A673 (cell line): Measurements from ENCODE around the gene CHD5. TPM values are rescaled to one million over a fixed set of nuclear protein-coding genes. Genes with fewer than 3 reads are reported as not detected.

ENCODE experiments used
- BruUV-seq: library from RNA; stranded (reverse); fragments of 400-500 nt; replicated peaks from 2 replicates; lab custom pipeline; 2021; lab: Mats Ljungman, UMichigan
- CTCF ChIA-PET: fragments of 300-600 bp; sonication (Branson Sonifier 250); formaldehyde crosslinking; loops from one replicate; lab custom pipeline; 2022; ENCODE audit warnings: antibody characterized with exemption; lab: Charles Lee
- POLR2A ChIA-PET: fragments of 300-600 bp; sonication (Branson Sonifier 250); formaldehyde crosslinking; loops from one replicate; lab custom pipeline; 2022; ENCODE audit warnings: antibody characterized with exemption; ENCODE audit not compliant: low non-redundant PET; lab: Charles Lee
- DNase-seq: peaks from one replicate; pipeline ENCODE4 v3.0.0-alpha.2; 2015; ENCODE audit warnings: low spot score
- H3K27ac ChIP-seq: fragments of 200-600 bp; sonication (generic); 2 replicates; pipeline ENCODE4 v1.5.1; 2016; ENCODE audit warnings: mixed run types, low read depth, mild to moderate bottlenecking, mixed read lengths, antibody characterized with exemption, low read length; ENCODE audit not compliant: poor library complexity, severe bottlenecking
- H3K27me3 ChIP-seq: fragments of 200-600 bp; sonication (generic); replicated peaks from 2 replicates; pipeline ENCODE4 v1.6.1; 2017; ENCODE audit warnings: mixed run types, low read depth, mild to moderate bottlenecking, mixed read lengths, antibody characterized with exemption, low read length; ENCODE audit not compliant: insufficient read depth, poor library complexity
- H3K36me3 ChIP-seq: fragments of 200-600 bp; sonication (generic); 2 replicates; pipeline ENCODE4 v1.6.1; 2016; ENCODE audit warnings: mixed run types, mild to moderate bottlenecking, mixed read lengths, antibody characterized with exemption, low read length; ENCODE audit not compliant: insufficient read depth, poor library complexity, severe bottlenecking
- H3K4me1 ChIP-seq: fragments of 200-600 bp; sonication (generic); 2 replicates; pipeline ENCODE4 v1.6.1; 2017; ENCODE audit warnings: mixed run types, mild to moderate bottlenecking, mixed read lengths, antibody characterized with exemption, low read length; ENCODE audit not compliant: insufficient read depth, poor library complexity, severe bottlenecking
- H3K4me3 ChIP-seq: fragments of 200-600 bp; sonication (generic); 2 replicates; pipeline ENCODE4 v1.5.1; 2016; ENCODE audit warnings: low read depth, mixed run types, mild to moderate bottlenecking, mixed read lengths, low read length; ENCODE audit not compliant: poor library complexity, severe bottlenecking
- H3K9me3 ChIP-seq: fragments of 200-600 bp; sonication (generic); 2 replicates; pipeline ENCODE4 v1.6.1; 2016; ENCODE audit warnings: mixed run types, low read depth, mild to moderate bottlenecking, mixed read lengths, antibody characterized with exemption, low read length; ENCODE audit not compliant: poor library complexity, severe bottlenecking
- EZH2 ChIP-seq: fragments of 200-600 bp; sonication (generic); IDR thresholded peaks from 2 replicates; pipeline ENCODE4 v1.6.1; 2017; ENCODE audit warnings: borderline replicate concordance, low read depth, mild to moderate bottlenecking, mixed read lengths, antibody characterized with exemption, low read length; ENCODE audit not compliant: poor library complexity, severe bottlenecking
- intact Hi-C: fragments of 100-400 bp; cut with micrococcal nuclease; formaldehyde crosslinking; loops from one replicate; pipeline ENCODE4 v1.10.0; 2022; ENCODE audit not compliant: unreplicated experiment
- total RNA-seq: library from RNA; stranded (reverse); gene quantifications from 2 replicates; pipeline ENCODE4 v1.2.3, GENCODE V29; 2021
- TF ChIP-seq, protein P1 (sequence below): fragments of 300-800, 200-600 bp; sonication (generic); conservative IDR thresholded peaks from 2 replicates; pipeline ENCODE4 v1.5.1; 2017; ENCODE audit warnings: low read depth, mild to moderate bottlenecking, antibody characterized with exemption, low read length, moderate library complexity, mixed read lengths

The CHD5 gene
- total RNA-seq, 1 experiment from 2014 or later = 0.58 TPM

DNA sequence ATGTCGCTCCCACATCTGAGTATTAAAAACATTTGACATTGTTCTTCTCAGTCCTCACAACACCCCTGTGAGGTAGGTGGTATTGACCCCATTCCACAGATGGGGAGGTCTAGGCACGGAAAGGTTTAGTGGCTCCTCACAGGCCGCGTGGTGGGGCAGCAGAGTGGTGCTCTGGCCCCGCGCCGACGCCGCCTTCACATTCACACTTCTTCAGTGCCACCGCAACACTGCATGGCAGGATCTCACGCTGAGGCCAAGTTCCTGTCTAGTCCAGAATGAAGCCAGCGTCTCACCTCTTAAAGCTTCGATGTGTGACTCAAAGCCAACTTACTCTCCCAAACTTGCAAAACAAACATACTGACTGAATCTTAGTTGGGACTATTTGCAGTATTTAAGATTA, 43.5 kb upstream of the CHD5 start:
- peaks cover 61% of the 10 kb centered on the region for H3K36me3 ChIP-seq
- ChIA-PET POLR2A (interaction anchor here (0.6 kb wide), 1 partner anchor 26 kb away, joined by 3 read pairs; no protein-coding TSS in a partner anchor), CTCF (no interaction called here)
- no peaks in the 10 kb centered on the region for H3K27me3 ChIP-seq
- DNase-seq = no peak
- intact Hi-C loops = no loop called here
- no peaks in the 10 kb centered on the region for H3K4me1 ChIP-seq
- TF ChIP-seq EZH2 = no peak
- TF ChIP-seq, protein P1, sequence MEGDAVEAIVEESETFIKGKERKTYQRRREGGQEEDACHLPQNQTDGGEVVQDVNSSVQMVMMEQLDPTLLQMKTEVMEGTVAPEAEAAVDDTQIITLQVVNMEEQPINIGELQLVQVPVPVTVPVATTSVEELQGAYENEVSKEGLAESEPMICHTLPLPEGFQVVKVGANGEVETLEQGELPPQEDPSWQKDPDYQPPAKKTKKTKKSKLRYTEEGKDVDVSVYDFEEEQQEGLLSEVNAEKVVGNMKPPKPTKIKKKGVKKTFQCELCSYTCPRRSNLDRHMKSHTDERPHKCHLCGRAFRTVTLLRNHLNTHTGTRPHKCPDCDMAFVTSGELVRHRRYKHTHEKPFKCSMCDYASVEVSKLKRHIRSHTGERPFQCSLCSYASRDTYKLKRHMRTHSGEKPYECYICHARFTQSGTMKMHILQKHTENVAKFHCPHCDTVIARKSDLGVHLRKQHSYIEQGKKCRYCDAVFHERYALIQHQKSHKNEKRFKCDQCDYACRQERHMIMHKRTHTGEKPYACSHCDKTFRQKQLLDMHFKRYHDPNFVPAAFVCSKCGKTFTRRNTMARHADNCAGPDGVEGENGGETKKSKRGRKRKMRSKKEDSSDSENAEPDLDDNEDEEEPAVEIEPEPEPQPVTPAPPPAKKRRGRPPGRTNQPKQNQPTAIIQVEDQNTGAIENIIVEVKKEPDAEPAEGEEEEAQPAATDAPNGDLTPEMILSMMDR = no peak
- no peak overlapping the region for H3K27ac ChIP-seq
- no peak overlapping the region for H3K4me3 ChIP-seq
- BruUV-seq = TSS peak; percentile 40
- H3K9me3 ChIP-seq = no peaks in the 10 kb centered on the region

- TF ChIP-seq, protein P1 = no peak
- TF ChIP-seq EZH2 = no peak
- no peak for DNase-seq
- POLR2A ChIA-PET = no interaction called here
- H3K27me3 ChIP-seq = no peaks in the 10 kb centered on the region
- peaks cover 52% of the 10 kb centered on the region for H3K36me3 ChIP-seq
- no peaks in the 10 kb centered on the region for H3K9me3 ChIP-seq
- no peak overlapping the region for H3K27ac ChIP-seq
- CTCF ChIA-PET = no interaction called here
- no TSS peak for BruUV-seq
- no peaks in the 10 kb centered on the region for H3K4me1 ChIP-seq
- intact Hi-C loops = no loop called here
- H3K4me3 ChIP-seq = no peak overlapping the region
Measured at GRCh38 chr1:6222636-6223035, 42.5 kb upstream of the CHD5 start.

DNA sequence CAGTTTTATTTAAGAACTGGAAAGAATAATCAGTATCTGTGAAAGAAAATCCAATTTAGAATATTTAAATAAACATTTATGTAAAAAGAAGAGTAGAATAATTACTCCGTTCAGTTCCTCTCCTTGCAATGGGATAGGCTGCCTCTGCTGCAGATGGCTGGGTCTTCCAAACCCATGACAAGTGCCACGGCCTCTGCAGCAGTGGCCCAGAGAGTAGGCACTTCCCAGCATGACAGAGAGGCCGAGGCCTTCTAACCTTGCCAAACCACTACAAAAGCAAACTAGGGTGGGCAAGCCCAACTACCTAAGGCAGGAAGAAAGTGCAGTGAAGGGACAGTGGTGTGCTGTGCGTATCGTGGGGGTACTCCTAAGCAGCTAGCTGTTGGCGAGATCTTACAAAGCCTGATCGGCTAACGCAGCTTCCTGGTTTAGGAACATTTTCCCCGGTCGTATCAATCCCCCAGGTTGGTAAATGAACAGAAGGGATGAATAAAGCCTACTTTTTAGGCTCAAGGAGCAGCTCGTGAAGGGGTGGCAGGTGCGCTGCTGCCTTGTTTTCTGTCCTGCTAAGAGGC, 41.2 kb upstream of the CHD5 start:
- Histone ChIP-seq H3K36me3 (peaks cover 42% of the 10 kb centered on the region), H3K4me1 (no peaks in the 10 kb centered on the region), H3K4me3 (no peak overlapping the region), H3K9me3 (no peaks in the 10 kb centered on the region), H3K27me3 (no peaks in the 10 kb centered on the region), H3K27ac (no peak overlapping the region)
- no TSS peak for BruUV-seq
- intact Hi-C loops = no loop called here
- ChIA-PET POLR2A (no interaction called here), CTCF (no interaction called here)
- TF ChIP-seq EZH2 = no peak
- TF ChIP-seq, protein P1 = no peak
- DNase-seq = no peak
